ENCODE data around the gene GALNT10. TPM values are rescaled to one million over a fixed set of nuclear protein-coding genes. Genes with fewer than 3 reads are reported as not detected.
A peak's percentile ranks its signal among the peaks of the same experiment; 100 is the strongest.

Gene GALNT10
- total RNA-seq, 4 donors from 2014 or later: 21.4 to 49.8 (median 44.7) TPM

DNA sequence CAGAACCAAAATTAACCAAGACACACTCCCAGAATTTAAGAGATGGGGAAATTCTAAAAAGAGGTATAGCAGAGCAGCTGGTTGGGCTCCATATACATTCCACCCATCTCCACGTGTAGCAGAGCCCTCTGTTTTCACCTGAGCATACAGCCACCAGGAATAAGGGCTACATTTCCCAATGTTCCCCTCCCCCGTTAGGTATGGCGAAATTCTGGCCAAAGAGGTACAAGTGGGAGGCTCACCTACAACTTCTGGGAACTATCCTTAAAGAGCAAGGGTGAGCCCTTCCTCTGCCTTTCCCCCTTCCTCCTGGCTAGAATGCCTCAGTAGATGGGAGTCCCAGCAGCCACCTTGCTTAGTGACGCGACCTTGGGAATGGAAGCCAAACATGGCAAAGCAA lies 250.0 kb downstream of the GALNT10 start:
- Histone ChIP-seq H3K36me3 (peaks cover 15 to 73% (median 37%) of the 10 kb centered on the region in 4 donors), H3K4me3 (no peak overlapping the region), H3K9me3 (no peaks in the 10 kb centered on the region), H3K27me3 (no peaks in the 10 kb centered on the region), H3K27ac (replicated peaks in 1 of 4) (no peak overlapping the region), H3K4me1 (peaks cover 7 to 15% (median 8%) of the 10 kb centered on the region in 4 donors)
- peak; percentile 24 for DNase-seq (ENCODE audit: extremely low spot score)
- no peak for TF ChIP-seq POLR2AphosphoS5 (IDR thresholded peaks at IDR 0.05)
- no peak for TF ChIP-seq EP300 (IDR thresholded peaks at IDR 0.05)
- no peak for TF ChIP-seq CTCF (IDR thresholded peaks at IDR 0.05)
- no peak for TF ChIP-seq POLR2A (IDR thresholded peaks at IDR 0.05; ENCODE audit: low read depth)
- intact Hi-C loops (cut with DNase I): loop anchor here (10.0 kb wide), 1 partner anchor 504 kb away; the partner anchor contains the start of gene MRPL22
- WGBS: 91% methylated on average over 5 of the region's 5 CpGs

GRCh38 chr5:154442801-154443200 lies 252.3 kb downstream of the GALNT10 start:
- H3K4me3 ChIP-seq: no peak overlapping the region
- H3K27ac ChIP-seq (replicated peaks in 1 of 4): no peak overlapping the region
- 95% methylated on average over 1 of the region's 1 CpG for WGBS
- TF ChIP-seq CTCF (IDR thresholded peaks at IDR 0.05) (no peak), EP300 (IDR thresholded peaks at IDR 0.05) (no peak), POLR2AphosphoS5 (IDR thresholded peaks at IDR 0.05) (no peak), POLR2A (IDR thresholded peaks at IDR 0.05; ENCODE audit: low read depth) (no peak)
- no peak for DNase-seq (ENCODE audit: extremely low spot score)
- no peaks in the 10 kb centered on the region for H3K27me3 ChIP-seq
- intact Hi-C loops (cut with DNase I): loop anchor here (10.0 kb wide), 1 partner anchor 502 kb away; the partner anchor contains the start of gene MRPL22
- peaks cover 10 to 50% (median 26%) of the 10 kb centered on the region in 4 donors for H3K36me3 ChIP-seq
- H3K4me1 ChIP-seq: peaks cover 16 to 26% (median 17%) of the 10 kb centered on the region in 4 donors
- H3K9me3 ChIP-seq: no peaks in the 10 kb centered on the region

DNA sequence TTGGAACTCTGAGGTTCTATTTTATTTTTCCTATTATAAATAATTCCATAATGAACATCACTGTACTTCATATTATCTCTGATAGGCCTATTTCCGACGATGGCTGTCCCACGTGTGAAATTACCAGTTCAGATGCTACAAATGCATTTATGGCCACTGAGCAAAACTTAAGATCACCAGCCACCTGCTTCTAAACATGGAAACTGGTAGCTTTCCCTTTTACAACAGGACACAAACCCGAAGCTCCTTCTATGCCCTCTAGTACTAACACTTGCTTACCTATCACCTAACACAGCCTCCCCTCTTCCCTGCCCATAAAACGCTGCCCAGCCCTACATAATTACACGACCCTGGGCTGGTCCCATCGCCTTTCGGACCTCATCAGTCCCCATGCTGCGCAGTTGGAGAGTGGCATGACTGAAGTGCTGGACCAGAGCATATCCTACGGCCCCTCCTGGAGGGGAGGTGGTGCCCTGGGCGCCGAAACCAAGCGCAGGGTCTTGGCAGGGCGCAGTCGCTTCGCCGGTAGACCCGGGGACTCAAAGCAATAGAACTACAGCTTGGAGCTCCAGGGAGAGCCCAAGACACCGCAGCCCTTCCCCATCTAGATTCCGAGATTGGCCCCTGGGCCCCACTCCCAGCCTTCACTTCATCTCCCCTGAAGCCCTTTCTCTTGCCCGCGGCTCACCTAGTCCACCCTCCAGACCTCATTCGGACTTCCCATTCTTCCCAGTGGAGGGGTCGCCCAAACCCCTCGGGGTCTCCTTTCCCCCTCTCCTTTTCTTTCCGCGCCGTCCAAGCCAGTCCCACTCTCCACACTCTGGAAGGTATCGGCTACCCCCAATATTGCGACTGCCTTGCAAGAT lies 254.3 kb downstream of the GALNT10 start:
- H3K9me3 ChIP-seq: no peaks in the 10 kb centered on the region
- intact Hi-C loops (cut with DNase I): loop anchor here (10.0 kb wide), 1 partner anchor 500 kb away; the partner anchor contains the start of gene MRPL22
- H3K4me1 ChIP-seq: peaks cover 27 to 45% (median 37%) of the 10 kb centered on the region in 4 donors
- H3K27me3 ChIP-seq: no peaks in the 10 kb centered on the region
- peak overlapping the region; percentile 86 to 95 (median 90) for H3K27ac ChIP-seq (replicated peaks in 1 of 4)
- no peak for TF ChIP-seq POLR2AphosphoS5 (IDR thresholded peaks at IDR 0.05)
- no peak for TF ChIP-seq EP300 (IDR thresholded peaks at IDR 0.05)
- TF ChIP-seq CTCF (IDR thresholded peaks at IDR 0.05): no peak
- TF ChIP-seq POLR2A (IDR thresholded peaks at IDR 0.05; ENCODE audit: low read depth): no peak
- peak; percentile 86 for DNase-seq (ENCODE audit: extremely low spot score)
- peaks cover 0 to 30% (median 17%) of the 10 kb centered on the region in 4 donors for H3K36me3 ChIP-seq
- H3K4me3 ChIP-seq: peak overlapping the region; percentile 87 to 99 (median 97)
- 6% methylated on average over 30 of the region's 30 CpGs for WGBS

- H3K9me3 ChIP-seq: no peaks in the 10 kb centered on the region
- WGBS: under 1% methylated on average over 27 of the region's 70 CpGs
- DNase-seq (ENCODE audit: extremely low spot score): peak; percentile 99
- peak within 1 kb of the TSS; percentile 86 to 95 (median 90) for H3K27ac ChIP-seq (replicated peaks in 1 of 4)
- intact Hi-C loops (cut with DNase I): loop anchor here (10.0 kb wide), 1 partner anchor 499 kb away; the partner anchor contains the start of gene MRPL22
- H3K36me3 ChIP-seq: peaks cover 0 to 22% (median 15%) of the 10 kb centered on the region in 4 donors
- no peaks in the 10 kb centered on the region for H3K27me3 ChIP-seq
- peaks cover 27 to 50% (median 39%) of the 10 kb centered on the region in 4 donors for H3K4me1 ChIP-seq
- H3K4me3 ChIP-seq: peak within 1 kb of the TSS; percentile 87 to 99 (median 97)
- TF ChIP-seq POLR2AphosphoS5 (IDR thresholded peaks at IDR 0.05) (peak; percentile 90 to 91), EP300 (IDR thresholded peaks at IDR 0.05) (no peak), CTCF (IDR thresholded peaks at IDR 0.05) (no peak)
Measured at GRCh38 chr5:154445422-154446194, 255.1 kb downstream of the GALNT10 start, which contains the start of gene SAP30L. TSS of gene SAP30L (plus strand) at chr5:154445997. CDS start at chr5:154446605, 608 bp downstream.

All from esophagus muscularis mucosa (tissue), 4 donors.